Stimulated activated CD4-positive, alpha-beta T cell treated with anti-CD3 and anti-CD28 coated beads, Interleukin-2, amount 100 ng/mL, for 4 hours (primary cell): ENCODE data around the gene PROX2.

Source experiments
- DNase-seq: peaks from one replicate; pipeline ENCODE4 v3.0.0-alpha.2; 2020; ENCODE audit warnings: low read depth

Gene PROX2

DNA sequence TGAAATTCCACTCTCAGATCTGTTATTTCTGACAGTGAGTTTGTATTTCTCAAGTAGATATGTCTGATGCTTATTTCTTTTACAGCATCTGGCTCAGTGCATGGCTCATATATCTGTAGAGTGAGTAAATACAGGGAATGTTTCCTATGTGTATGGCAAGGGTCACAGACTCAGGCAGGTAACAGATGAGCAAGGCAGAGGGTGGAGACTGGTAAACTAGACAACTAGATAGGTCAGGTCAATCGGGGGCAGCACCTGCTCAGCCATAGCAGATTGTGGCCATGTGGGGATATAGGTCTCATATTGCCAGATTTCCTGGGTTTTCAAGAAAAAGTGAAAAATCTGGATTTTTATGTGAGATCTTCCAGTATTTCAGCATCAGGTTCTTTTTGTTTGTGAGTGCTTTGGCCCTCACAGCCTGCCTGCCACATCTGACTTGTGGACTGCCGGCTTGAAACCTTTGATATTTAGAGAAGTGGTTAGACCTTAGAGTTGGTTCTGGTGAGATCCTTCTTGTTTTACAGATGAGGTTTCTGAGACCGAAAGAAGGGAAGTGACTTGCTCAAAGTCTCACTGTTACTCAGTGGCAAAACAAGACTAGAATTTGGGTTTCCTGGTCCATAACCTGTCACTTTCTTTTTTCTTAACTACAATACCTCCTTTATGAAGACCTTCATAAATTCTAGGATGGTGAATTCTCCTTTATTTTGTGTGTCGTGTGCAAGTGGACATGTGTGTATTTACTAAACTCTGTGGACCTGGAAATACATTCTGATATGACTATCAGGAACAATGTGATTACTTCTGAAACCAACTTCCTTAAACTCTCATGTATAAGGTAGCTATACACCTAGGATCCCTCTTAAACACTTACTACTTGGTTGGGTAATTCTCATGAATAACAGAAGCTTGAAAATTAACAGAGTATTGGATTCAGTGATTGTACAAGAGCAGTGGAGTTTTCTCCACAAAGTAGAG lies 34.4 kb downstream of the PROX2 start:
- DNase-seq = no peak

DNA sequence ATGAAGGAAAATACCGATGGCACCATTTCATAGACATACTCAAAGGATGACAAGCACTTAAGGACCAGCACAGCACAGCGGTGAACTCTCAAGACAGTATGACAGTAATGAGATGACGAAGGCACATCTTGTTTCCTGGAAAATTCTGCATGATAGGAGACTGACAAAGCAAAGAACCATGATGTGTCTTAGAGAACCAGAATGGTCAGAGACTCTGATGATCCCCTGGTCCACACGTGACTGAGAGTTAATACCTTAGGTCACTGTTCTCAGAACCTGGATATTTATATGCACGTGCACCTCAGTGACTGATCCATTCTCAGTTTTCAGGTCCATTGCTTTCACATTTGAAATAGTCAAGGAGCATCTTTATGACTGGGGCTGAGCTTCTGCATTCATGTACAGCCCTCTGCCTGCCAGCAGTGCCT lies 35.3 kb downstream of the PROX2 start:
- no peak for DNase-seq

DNA sequence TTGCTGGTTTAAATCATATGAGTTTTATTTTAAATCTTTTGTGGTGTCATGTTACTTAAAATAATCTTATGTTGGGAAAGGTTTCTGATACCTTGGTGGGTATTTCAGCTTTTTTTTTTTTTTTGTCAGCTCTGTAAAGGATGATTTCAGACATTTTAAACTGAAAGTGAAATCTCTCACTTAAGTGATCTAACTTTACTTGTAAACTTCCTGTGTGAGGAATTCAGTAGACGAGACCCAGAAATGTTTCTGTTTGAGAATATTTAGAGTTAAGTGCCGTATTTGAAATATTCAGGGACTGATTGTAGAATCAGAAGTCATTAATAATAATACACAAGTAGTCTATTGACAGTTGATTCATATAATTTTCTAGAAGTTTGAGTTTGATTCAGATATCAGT lies 37.8 kb downstream of the PROX2 start:
- DNase-seq = no peak

DNA sequence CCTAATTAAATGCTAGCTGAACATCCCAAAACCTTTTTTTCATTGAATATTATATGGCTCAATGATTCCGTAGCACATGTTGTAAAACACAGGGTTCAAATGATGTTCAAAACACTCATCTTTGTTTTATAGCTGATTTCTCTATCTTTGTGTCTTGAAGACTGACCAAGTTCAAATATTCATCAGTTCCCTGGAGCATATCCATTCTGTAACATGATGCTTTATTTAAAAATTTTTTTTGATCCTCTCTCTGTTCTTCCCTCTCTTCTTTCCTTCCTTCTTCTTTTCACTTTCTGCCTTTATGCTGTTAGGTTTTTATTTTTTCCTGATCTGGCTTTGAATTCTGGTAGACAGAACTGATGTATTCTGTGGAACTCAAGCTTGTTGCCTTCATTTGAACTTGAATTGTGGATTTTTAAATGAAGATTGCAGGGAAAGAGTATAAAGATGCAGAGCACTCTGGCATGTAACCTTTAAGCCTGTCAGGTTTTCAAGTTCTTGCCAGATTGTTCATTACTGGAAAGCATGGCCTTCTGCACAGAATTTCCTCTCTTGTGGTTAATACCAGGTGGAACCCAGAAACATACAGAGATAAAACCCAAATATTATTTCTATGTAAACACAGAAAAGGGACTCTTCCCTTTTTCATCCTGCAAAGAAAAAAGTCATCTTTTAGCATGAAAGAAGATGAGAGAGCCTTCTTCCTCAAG lies 39.5 kb downstream of the PROX2 start:
- no peak for DNase-seq

DNA sequence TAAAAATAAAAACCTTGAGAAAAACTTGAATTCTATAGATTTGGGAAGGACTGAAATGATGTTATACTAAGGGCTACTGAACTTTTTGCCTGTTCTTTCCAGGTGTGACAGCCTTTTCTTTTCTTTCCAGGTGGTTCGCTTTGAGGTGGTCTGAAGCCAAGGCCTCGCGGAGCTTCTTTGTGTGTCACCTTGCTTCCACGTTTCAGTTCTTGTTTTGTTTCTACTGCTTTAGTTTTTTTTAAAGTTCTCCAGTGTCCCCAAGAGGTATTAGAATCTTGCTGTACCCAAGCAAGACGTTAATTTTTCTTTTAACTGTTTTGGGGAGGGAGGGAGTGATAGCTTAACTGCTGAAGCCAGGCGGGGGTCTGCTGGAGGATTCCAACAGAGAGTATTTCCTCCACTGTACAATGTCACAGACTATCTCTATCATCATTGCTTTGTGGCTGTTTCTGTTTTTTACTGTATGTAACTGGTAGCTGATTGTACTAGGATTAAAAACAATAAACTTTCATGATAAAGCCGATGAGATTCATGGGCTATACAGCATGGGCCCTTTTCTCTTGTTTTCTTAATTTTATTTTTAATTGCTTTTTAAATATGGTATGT lies 40.2 kb downstream of the PROX2 start:
- no peak for DNase-seq

DNA sequence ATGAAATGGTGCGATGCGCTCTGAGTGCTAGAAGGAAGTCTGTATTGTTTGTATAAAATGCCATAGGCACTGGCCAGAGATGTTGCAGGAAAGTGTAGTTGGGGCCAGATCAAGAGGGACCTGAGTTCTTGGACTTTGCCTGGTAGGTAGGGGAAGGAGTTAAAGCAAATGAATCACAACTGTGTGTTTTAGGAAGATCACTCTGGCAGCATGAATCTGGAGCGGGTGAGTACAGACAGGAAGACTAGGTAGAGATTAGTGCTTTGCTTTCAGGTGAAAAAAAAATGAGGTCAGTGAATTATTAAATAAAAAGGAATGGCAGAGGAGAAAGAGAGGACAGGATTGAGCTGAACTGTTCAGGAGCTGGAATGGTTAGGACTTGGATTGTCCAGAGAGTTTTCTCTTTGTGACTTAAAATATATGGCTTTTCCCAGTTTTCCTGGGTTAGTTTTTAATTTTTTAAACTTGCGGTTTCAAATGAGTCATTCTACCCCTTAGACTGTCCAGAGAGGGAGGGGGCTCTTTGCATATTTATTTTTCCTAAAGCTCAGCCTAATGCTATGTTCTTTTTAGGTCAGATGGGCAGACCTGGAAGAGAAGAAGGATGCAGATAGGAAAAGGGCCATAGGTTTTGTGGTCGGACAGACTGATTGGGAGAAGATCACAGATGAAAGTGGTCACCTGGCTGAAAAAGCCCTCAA lies 41.1 kb downstream of the PROX2 start:
- DNase-seq = no peak

DNA sequence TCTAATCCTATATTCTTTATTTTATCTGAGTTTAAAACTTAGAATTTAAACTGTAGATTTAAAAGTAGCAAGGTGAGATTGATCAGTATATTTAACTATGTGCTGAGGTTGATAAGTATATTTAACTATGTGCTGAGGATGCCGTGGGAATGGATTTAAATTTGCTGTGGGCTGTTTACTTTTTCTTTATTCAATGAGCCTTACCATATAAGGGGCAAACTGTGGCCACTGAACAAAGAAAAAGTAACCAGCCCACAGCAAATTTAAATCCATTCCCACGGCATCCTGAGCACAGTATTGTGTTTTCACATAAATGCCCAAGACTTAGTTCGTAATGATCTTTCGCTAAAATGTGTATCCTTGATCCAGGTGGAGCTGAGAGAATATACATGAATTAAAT lies 43.1 kb downstream of the PROX2 start:
- DNase-seq = no peak

DNA sequence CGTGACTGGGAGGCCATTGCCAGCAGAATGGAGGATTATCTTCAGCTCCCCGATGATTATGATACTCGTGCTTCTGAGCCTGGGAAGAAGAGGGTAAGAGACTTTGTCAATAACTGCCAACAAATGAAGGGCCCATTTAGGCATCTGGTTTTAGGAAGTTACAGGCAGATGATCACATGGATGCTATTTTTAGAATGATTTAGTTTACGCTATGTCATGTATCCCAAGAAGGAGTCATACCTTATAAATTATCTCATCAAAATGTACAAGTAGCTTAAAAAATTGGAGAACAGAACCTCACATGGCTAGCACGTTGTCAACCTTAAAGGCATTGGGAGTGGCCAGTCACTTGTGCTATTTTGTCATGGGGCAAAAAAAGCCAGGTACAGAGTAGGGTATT lies 46.7 kb downstream of the PROX2 start:
- no peak for DNase-seq

DNA sequence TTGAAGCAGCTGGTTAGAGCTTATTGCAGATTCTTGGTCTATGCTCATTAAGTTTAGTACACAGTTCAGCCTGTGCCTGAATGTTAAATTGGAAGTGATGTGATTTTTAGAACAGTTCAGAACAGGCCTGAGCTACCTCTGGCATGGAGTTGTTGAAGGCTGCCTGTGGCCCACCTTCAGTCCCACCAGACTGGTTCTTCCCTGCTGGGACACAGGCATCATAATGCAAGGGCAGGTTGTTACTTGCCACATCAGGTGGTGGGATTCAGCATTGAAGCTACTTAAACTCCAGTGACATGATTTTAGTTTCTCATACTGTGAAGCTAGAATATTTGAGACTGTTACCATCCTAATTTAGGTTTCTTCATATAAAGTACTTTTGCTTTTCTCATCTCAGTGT lies 49.4 kb downstream of the PROX2 start:
- no peak for DNase-seq
